Hepatic stellate cell (primary cell): Measurements from ENCODE around the gene EEF1AKMT3.

Experiments used
- DNase-seq: peaks from one replicate; pipeline ENCODE4 v3.0.0; 2011; ENCODE audit warnings: low spot score

Gene EEF1AKMT3

DNA sequence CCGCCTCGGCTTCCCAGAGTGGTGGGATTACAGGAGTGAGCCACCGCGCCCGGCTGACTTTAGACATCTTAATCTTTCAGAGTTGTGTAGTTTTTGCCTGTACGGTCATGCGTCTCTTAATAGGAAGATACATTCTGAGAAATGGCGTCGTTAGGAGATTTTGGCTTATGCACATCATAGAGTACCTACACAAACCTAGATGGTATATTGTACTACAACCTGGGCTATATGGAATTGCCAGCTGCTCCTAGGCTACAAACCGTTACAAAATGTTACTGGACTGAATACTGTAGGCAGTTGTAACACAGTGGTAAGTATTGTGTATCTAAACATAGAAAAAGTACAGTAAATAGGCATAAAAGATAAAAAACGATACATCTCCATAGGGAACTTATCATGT is 11.4 kb downstream of the EEF1AKMT3 start:
- no peak for DNase-seq

DNA sequence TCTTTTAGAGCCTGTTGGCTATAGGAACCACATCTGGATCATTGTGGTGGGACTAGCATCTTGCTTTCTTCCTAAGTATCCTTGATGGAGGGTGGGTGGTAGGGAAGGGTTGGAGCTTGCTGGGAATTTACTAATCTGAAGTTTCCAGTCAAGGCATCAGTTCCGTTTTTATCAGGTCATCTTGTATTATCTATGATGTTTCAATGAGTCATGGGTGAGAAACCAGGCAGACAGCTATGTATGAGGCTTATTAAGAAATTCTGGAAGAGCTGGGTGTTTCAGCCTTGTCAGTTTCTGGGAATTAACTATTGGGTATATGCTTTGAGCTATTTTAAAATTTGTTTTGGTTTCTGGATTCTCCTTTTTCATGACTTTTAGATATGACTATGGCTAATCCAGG is 21.5 kb downstream of the EEF1AKMT3 start:
- DNase-seq = peak; percentile 71

DNA sequence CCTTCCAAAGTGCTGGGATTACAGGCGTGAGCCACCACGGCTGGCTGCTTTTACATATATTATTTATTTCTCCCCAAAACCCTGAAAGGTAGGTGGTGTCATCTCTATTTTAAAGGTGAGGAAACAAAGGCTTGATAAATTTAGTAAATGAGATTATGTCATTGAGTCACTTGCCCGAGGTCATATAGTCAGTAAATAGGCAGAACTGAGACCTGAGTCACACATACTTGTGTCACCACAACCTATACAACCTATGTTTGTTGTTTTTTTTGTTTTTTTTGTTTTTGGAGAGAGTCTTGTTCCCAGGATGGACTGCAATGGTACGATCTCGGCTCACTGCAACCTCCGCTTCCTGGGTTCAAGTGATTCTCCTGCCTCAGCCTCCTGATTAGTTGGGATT is 22.9 kb downstream of the EEF1AKMT3 start:
- no peak for DNase-seq

- no peak for DNase-seq
These were observed 24.6 kb downstream of the EEF1AKMT3 start for GRCh38 chr12:57796996-57797395.

GRCh38 chr12:57797933-57798332 is 25.5 kb downstream of the EEF1AKMT3 start:
- DNase-seq = no peak

DNA sequence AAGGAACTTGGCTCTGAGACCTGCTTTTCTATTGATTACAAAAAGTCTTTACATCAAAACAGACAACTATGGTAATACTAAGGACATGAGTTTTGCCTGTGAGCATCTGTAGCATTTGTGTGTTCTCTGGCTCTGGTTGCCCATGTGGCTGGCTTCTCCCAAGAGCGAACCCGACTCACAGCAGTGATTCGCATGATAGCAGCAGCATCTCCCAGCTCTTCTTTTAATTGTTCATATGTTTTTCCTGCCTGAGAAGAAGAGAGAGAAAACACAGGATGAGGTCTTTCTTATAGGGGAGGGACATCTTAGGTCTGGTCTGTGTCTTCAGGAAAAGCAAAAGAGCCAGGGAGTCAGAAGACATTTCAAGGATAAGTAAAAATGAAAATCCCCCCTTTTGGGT is 28.6 kb downstream of the EEF1AKMT3 start:
- DNase-seq = no peak

DNA sequence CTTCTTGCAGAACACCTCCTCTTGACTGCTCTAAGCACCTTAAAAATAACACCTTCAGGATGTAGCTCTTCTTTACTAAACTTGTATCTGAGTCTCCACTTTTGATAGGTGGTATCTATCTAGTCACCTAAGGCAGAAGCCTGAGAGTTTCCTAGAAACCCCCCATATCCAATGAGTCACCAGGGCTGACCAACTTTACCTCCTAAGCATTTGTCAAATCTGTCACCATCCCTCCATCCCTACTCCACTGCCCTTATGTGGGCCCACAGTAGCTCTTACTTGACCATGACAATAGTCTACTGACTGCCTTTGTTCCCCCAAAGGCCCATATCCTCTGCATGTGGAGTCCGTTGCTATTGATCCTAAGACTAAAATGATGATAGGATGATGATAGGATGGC is 30.2 kb downstream of the EEF1AKMT3 start:
- DNase-seq = no peak

- peak; percentile 67 for DNase-seq
These were observed 31.0 kb downstream of the EEF1AKMT3 start for GRCh38 chr12:57803319-57803893.

DNA sequence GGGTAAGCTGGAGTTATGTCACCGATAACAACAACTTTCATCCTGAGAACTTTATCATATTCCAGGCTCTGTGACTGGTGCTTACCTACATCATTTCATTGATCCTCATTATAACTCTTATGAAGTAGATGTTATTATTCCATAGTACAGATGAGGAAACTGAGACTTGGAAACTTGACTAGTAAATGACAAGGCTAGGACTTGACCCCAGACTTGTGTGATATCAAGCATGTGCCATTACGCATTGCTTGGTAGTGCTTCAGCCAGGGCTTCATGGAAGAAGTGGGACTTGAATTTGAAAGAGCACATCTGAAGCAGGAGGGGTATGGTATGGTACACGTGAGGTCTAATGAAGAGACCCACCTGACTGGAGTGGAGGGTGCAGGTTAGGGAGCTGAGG is 34.3 kb downstream of the EEF1AKMT3 start:
- DNase-seq = no peak

DNA sequence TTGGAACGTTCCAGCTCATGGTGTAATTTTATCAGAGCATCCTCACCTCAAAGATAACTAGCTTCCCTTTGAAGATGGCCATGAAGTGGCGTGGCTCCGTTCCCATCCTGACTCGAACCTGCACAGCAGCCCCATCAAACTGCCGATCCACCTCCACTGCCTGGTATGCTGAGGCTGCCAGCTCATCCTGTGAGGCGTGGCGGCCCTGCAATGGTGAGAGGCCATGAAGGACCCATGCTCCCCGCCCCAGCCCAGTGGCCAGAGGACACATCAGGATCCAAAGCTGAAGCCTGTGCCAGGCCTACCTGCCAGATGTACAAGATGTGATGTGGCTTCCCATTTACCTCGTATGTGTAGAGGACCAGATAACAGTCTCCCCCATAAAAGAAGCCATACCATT is 34.9 kb downstream of the EEF1AKMT3 start:
- DNase-seq = no peak

DNA sequence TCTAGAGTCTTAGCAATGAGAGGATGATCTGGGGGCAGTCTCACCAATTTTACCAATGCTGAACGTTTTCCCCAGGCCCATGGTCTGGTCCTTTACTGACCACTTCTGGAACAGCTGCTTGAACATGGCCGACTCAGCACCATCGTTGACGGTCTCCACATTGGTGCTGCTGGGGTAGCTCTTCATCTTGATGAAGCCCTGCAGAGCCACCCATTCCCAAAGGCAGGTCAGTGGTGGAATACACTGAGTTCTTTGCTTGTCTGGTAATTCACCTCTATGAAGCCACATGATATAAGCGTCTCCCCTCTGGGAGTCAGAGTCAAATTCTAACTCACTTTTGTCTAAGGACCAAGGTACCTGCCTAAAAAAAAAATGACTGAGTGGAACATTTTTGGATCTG is 35.9 kb downstream of the EEF1AKMT3 start:
- no peak for DNase-seq

DNA sequence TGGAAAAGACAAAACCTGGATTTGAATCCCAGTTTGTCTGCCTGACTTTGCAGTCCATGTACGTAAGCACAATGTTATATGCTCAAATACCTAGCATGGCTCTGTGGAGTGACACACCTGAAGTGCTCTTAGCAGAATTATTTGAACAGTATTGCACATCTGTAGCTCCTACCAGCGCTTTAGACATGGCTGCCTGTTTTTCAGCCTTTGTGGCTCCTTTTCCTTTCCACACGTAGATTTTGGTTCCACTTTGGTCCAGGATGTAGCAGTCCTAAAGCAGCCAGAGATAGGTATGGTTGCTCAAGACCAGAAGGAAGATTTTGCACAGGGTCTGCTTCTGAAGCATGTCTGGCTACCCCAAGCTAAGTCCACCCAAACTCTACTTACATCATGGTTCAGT is 37.0 kb downstream of the EEF1AKMT3 start:
- no peak for DNase-seq

DNA sequence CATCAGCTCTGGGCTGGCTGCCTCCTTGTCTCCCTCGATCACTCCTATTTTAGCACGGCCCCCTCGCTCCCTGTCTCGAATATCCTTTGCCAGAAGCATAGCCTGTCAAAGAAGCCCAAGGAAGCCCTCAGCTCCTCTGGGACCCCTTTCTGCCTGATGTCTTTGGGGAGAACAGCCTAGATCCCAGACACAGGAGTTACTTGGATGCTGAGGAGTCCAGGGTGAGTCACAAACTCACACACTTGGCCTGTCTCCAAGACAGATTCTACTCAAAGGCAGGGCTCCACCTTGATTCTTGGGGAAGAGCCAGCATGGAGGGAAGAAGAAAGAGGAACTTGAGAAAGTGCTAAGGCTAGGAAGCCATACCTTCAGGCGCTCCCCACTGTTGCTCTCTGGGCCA is 38.0 kb downstream of the EEF1AKMT3 start:
- no peak for DNase-seq

DNA sequence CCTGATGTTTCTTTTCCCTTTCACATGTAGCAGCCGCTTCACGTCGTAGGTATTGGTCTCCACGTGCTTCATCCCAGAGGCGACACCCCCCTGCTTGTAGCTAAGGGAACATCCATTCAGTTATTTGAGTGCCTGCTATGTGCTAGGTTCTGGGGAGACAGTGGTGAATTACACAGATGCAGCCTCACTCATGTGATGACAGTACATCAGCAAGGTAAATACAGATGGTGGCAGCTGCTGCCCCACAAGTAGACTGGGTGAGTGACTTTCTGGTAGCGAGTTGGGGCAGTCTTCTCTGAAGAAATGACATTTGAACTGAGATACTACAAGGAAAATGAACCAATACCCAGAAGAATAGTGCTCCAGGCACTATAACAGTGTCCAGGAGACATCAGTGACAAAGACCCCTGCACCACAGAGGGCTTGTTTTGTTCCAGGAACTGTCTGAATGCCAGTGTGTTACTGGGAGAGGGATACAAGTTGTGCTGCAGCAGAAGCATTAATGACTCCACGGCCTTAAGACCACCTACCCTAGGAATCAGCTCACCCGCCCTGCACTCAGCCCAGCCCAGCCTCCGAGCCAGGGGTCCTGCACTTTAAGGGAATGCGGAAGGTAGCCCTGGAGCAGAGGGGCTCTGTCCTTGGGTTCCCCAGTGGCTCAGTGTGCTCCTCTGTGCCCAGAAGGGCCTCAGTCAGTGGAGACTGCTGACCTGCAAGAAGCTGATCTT is 38.8 kb downstream of the EEF1AKMT3 start:
- no peak for DNase-seq

DNA sequence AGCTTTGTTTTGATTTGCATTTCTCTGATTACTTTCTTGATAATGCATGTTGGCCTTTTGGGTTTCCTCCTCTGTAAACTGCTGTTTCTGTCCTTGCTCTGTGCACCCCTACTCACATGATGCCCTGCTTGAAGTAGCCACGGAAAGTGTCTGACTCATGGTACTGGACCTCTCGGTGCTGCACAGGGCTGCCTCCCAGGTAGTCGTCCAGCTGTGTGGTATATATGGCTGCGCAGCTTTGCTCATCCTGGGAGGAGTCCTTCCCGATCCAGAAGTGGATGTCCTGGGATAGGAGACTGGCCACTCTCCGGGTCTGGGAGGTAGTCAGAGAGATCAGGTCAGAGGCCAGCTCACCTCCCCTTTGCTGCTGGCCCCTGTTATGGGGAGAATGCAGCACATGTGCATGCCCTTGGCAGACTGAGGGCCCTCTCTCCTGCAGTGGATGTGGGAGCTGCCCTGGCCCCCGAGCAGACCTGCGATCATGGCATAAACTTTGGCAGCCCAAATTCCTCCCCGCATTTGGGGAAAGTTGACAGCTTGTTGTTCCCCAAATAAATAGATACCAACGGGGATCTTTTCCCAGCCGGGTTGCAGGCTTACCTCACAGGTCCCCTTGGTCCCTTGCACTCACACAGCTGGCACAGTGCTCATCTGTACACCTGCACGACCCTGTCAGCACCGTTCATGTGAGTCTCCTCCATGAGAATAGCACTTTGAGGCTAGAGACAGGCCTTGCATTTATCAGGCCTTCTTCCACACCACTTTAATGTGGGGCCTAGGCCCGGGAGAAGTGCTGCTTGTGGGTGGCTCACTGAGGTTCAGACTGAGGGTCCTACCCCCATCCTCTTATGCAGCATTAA is 40.9 kb downstream of the EEF1AKMT3 start:
- DNase-seq = no peak

DNA sequence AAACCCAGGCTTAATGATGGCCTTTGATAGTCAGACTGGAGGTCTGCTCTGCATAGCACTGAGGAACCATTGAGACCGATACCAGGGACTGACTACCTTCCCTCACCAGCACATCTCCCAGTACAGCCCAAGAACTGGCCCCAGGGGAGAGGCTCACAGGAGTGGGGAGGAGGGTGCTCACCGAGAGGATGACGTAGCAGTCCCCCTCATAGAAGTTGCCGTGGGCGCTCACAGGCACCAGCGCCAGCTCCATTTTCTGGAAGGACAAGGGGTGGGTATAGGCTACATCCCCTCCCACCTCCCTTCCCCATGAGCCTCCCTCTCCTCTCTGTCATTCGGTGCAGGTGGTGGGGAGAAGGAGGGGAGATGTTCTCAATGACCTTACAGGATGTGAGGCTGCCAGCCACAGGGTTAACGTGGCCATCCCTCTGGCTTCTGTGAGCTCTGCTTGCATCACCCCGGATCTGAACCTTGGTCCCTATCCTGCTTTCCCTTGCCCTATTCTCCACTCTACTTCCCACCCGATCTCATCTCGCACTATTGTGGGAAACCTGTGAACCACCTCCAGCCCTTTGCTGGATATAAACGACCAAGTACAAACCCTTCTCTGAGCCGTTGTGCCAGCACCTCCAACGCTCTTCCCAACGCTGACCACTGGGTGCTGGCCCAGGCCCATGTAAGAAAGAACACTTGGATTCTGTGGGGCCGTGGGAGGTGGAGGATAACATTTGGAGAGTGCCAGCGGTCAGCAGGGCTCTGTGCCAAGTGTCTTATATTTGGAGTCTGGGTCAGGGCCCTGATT is 41.8 kb downstream of the EEF1AKMT3 start:
- DNase-seq = no peak

- DNase-seq = no peak
These were observed 43.0 kb downstream of the EEF1AKMT3 start for GRCh38 chr12:57815177-57816000.

DNA sequence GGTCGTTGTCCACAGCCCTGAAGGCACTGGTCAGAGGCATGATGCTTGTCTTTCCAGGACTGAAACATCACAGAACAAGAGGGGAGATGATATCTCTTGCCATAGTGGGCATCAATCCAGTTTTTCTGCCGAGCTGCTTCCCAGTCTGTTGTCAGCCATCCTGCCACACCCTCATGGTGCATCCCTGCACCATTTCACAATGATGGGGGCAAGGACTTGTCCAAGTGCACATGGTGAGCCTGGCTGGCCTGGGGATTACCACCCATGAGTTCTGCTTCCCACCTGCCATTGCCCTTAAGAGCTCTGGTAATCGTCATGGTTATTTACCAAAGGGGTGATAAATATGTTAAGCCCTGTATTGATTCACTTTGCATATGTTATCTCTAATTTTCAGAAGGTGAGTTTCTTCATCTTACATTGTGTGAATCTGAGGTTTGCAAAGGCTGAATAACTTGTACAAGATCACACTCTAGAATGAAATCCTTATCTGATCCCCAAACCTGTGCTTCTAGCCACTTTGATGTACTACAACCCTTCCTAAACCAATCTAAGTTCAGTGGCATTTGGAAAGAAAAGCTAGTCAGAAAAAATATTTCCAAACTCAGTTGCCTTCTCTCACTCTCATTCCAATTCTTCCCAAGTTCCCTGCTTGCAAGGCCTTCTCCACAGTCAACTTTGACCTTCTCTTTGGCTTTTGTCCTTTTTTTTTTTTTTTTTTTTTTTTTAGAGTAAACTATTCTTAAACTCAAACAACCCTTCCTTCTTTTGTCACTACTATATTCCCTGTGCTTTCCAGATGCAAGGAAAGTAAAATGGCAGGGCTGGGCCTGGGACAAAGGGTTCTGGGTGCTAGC is 43.8 kb downstream of the EEF1AKMT3 start:
- DNase-seq = no peak

DNA sequence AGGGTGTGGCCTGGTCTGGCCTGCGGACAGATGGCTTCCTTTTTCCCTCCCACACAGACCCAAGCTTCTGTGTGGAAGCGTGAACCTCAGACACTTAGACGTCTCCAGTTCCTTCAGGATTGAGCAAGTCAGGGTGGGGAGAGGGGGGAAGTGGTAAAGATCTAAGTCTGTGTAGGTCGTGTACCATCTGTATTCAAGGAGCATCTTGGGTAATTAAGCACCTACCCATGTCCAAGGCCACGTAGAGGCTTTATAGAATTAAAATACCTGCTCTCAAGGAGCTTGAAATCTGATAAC is 44.4 kb downstream of the EEF1AKMT3 start:
- no peak for DNase-seq

DNA sequence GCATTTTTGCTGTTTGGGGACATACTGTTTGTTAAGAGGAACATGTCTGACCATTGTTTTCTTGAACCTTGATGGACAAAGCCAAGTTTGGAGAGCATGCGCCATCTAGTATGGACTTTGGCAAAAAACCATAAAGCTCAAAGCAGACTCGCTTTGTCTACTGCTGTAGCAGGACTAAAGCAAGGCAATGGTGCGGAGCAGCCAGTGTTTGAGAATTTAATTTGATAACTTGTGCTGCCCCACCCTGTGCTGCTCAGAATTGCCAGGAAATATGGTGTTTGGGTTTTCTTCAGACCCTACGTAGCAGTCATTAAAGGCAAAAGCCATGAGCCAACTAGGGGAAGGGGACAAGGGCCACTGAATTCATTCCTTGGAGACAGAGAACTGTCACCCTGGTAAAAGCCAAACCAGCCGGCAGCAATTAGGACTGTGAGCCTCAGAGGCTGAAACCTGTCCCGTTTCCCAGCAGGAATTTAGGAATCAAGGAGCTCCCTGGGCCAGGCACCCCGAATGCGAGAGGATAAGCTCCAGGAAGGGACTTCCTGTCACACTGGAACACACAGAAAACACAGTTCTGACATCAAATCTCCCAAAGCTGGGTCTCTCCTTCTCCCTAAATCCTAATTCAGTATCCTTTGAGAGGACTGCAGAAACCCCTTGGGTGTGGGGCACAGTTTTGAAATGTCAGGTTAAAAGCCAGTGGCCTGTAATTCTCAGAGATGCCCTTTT is 45.0 kb downstream of the EEF1AKMT3 start:
- DNase-seq = no peak
